Duodenal mucosa (tissue), 2 donors: ENCODE measurements around the gene LAG3.

ENCODE experiments used
- H3K27ac ChIP-seq: one replicate; pipeline ENCODE4 v1.7.0; 2013; ENCODE audit warnings: low read depth, low read length
- H3K27me3 ChIP-seq, 2 donors: one replicate each; pipeline ENCODE4 v1.7.0; 2013; ENCODE audit warnings: low read length in 2 of 2, control low read depth in 1 of 2; ENCODE audit not compliant: insufficient read depth in 2 of 2, control insufficient read depth in 1 of 2
- H3K36me3 ChIP-seq, 2 donors: one replicate each; pipeline ENCODE4 v1.7.0; 2013; ENCODE audit warnings: low read length in 2 of 2, control low read depth in 1 of 2; ENCODE audit not compliant: insufficient read depth in 2 of 2, control insufficient read depth in 1 of 2
- H3K4me1 ChIP-seq, 2 donors: one replicate each; pipeline ENCODE4 v1.7.0; 2013; ENCODE audit warnings: low read length in 2 of 2, control low read depth in 1 of 2; ENCODE audit not compliant: insufficient read depth in 2 of 2, control insufficient read depth in 1 of 2
- H3K4me3 ChIP-seq, 2 donors: one replicate each; pipeline ENCODE4 v1.7.0; 2013; ENCODE audit warnings: low read length in 2 of 2, low read depth in 1 of 2
- H3K9ac ChIP-seq, 2 donors: one replicate each; pipeline ENCODE4 v1.7.0; 2013; ENCODE audit warnings: low read length in 2 of 2, low read depth in 1 of 2
- H3K9me3 ChIP-seq, 2 donors: one replicate each; pipeline ENCODE4 v1.7.0; 2013; ENCODE audit warnings: low read length in 2 of 2, control low read depth in 1 of 2; ENCODE audit not compliant: control insufficient read depth in 1 of 2

The LAG3 gene

GRCh38 chr12:6772331-6772695 is at the start of gene LAG3:
Gene LAG3 (plus strand): TSS chr12:6772520. CDS start chr12:6772853, 333 bp downstream.
- Histone ChIP-seq H3K4me3 (peak within 1 kb of the TSS; percentile 6 to 51), H3K27me3 (peaks cover 9 to 16% of the 10 kb centered on the region in 2 donors), H3K27ac (no peak within 1 kb of the TSS), H3K4me1 (peaks cover 28% of the 10 kb centered on the region in 2 donors), H3K9ac (peak within 1 kb of the TSS in 1 of 2 donors; percentile 51), H3K9me3 (no peaks in the 10 kb centered on the region), H3K36me3 (peaks cover 0 to 6% of the 10 kb centered on the region in 2 donors)

- Histone ChIP-seq H3K36me3 (peaks cover under 1 to 6% of the 10 kb centered on the region in 2 donors), H3K4me3 (no peak overlapping the region), H3K27me3 (no peaks in the 10 kb centered on the region), H3K27ac (no peak overlapping the region), H3K9me3 (no peaks in the 10 kb centered on the region), H3K4me1 (peaks cover 8% of the 10 kb centered on the region in 2 donors), H3K9ac (no peak overlapping the region)
Measured at GRCh38 chr12:6722863-6723262, 49.5 kb upstream of the LAG3 start.

- H3K4me1 ChIP-seq = peaks cover 8% of the 10 kb centered on the region in 2 donors
- H3K4me3 ChIP-seq = peak within 1 kb of the TSS; percentile 89 to 90
- peak within 1 kb of the TSS; percentile 59 to 85 for H3K9ac ChIP-seq
- no peaks in the 10 kb centered on the region for H3K9me3 ChIP-seq
- H3K27ac ChIP-seq = peak within 1 kb of the TSS; percentile 84
- H3K36me3 ChIP-seq = peaks cover 9 to 15% of the 10 kb centered on the region in 2 donors
- no peaks in the 10 kb centered on the region for H3K27me3 ChIP-seq
Measured at GRCh38 chr12:6723607-6724408, 48.5 kb upstream of the LAG3 start, which contains the start of gene COPS7A. Gene COPS7A (plus strand): TSS chr12:6724046. CDS start chr12:6724657, 611 bp downstream.

GRCh38 chr12:6724409-6724797 is 47.9 kb upstream of the LAG3 start:
- Histone ChIP-seq H3K36me3 (peaks cover 15 to 21% of the 10 kb centered on the region in 2 donors), H3K4me3 (peak overlapping the region; percentile 89 to 90), H3K4me1 (peaks cover 8% of the 10 kb centered on the region in 2 donors), H3K27ac (peak overlapping the region; percentile 84), H3K27me3 (no peaks in the 10 kb centered on the region), H3K9me3 (no peaks in the 10 kb centered on the region), H3K9ac (peak overlapping the region; percentile 59 to 85)

GRCh38 chr12:6725350-6725749 is 47.0 kb upstream of the LAG3 start:
- Histone ChIP-seq H3K9me3 (no peaks in the 10 kb centered on the region), H3K4me1 (peaks cover 8% of the 10 kb centered on the region in 2 donors), H3K27me3 (no peaks in the 10 kb centered on the region), H3K27ac (no peak overlapping the region), H3K36me3 (peaks cover 23 to 31% of the 10 kb centered on the region in 2 donors), H3K9ac (no peak overlapping the region), H3K4me3 (no peak overlapping the region)

GRCh38 chr12:6729186-6729585 is 43.1 kb upstream of the LAG3 start:
- Histone ChIP-seq H3K4me1 (peaks cover 8% of the 10 kb centered on the region in 2 donors), H3K4me3 (no peak overlapping the region), H3K27me3 (no peaks in the 10 kb centered on the region), H3K36me3 (peaks cover 35 to 44% of the 10 kb centered on the region in 2 donors), H3K27ac (no peak overlapping the region), H3K9ac (no peak overlapping the region), H3K9me3 (no peaks in the 10 kb centered on the region)

- Histone ChIP-seq H3K9me3 (no peaks in the 10 kb centered on the region), H3K27ac (no peak overlapping the region), H3K9ac (no peak overlapping the region), H3K4me1 (peaks cover 5 to 8% of the 10 kb centered on the region in 2 donors), H3K36me3 (peaks cover 35 to 45% of the 10 kb centered on the region in 2 donors), H3K4me3 (no peak overlapping the region), H3K27me3 (no peaks in the 10 kb centered on the region)
Measured at GRCh38 chr12:6730169-6730568, 42.2 kb upstream of the LAG3 start.

GRCh38 chr12:6734506-6735387 is 37.6 kb upstream of the LAG3 start:
- Histone ChIP-seq H3K36me3 (peaks cover 16 to 22% of the 10 kb centered on the region in 2 donors), H3K9ac (no peak overlapping the region), H3K27me3 (no peaks in the 10 kb centered on the region), H3K4me3 (no peak overlapping the region), H3K9me3 (no peaks in the 10 kb centered on the region), H3K27ac (no peak overlapping the region), H3K4me1 (peaks cover 9 to 12% of the 10 kb centered on the region in 2 donors)

- Histone ChIP-seq H3K36me3 (peaks cover 9 to 14% of the 10 kb centered on the region in 2 donors), H3K4me1 (peaks cover 9 to 12% of the 10 kb centered on the region in 2 donors), H3K9ac (no peak overlapping the region), H3K27me3 (no peaks in the 10 kb centered on the region), H3K4me3 (no peak overlapping the region), H3K27ac (no peak overlapping the region), H3K9me3 (no peaks in the 10 kb centered on the region)
Measured at GRCh38 chr12:6735448-6736191, 36.7 kb upstream of the LAG3 start.
